Left lung (tissue), 10 donors: ENCODE data around the gene ZNF575. TPM values are rescaled to one million over a fixed set of nuclear protein-coding genes. Genes with fewer than 3 reads are reported as not detected.

ENCODE experiments used
- ATAC-seq: fragments of 200-7000 bp; cut with Tn5 transposase; one replicate; pipeline ENCODE4 v1.9.1; 2020; ENCODE audit warnings: moderate library complexity
- DNase-seq, 4 donors: peaks; one replicate each; pipeline ENCODE4 v3.0.0-alpha.2; 2013 to 2020
- H3K27ac ChIP-seq, 2 donors: fragments of 200-600 bp; sonication (generic) in 1 of 2; one replicate each; pipeline versions ENCODE4 v1.5.0 to v1.8.0; 2020 to 2021
- H3K27me3 ChIP-seq, 2 donors: fragments of 200-600 bp; sonication (generic) in 1 of 2; one replicate each; pipeline versions ENCODE4 v1.5.0 to v1.8.0; 2020 to 2021
- H3K36me3 ChIP-seq, 2 donors: fragments of 200-600 bp; sonication (generic) in 1 of 2; one replicate each; pipeline versions ENCODE4 v1.5.0 to v1.8.0; 2020 to 2021
- H3K4me1 ChIP-seq, 2 donors: fragments of 200-600 bp; one replicate each; pipeline ENCODE4 v1.8.0; 2021
- H3K4me3 ChIP-seq, 2 donors: fragments of 200-600 bp; sonication (generic) in 1 of 2; one replicate each; pipeline versions ENCODE4 v1.5.0 to v1.8.0; 2020 to 2021; ENCODE audit warnings: mild to moderate bottlenecking in 1 of 2
- H3K9me3 ChIP-seq, 2 donors: fragments of 200-600 bp; sonication (generic) in 1 of 2; one replicate each; pipeline versions ENCODE4 v1.5.0 to v1.8.0; 2020 to 2021
- intact Hi-C, 2 donors: fragments of 100-400 bp; cut with DNase I; formaldehyde crosslinking; loops; one replicate each; pipeline versions ENCODE4 v1.11.2 to v1.14.2; 2022
- polyA plus RNA-seq, 6 donors: library from polyadenylated mRNA; unstranded; fragments of 120-200 nt; gene quantifications; one replicate each; pipeline ENCODE4 v1.2.1, GENCODE V29; 2013; ENCODE audit not compliant: insufficient read length in 6 of 6
- total RNA-seq, 2 donors: library from RNA; stranded (reverse); fragmentation: NEBNext Ultra II Directional; extraction: Animal tissue kit (Norgen Biotek cat#: 25700); gene quantifications; one replicate each; pipeline ENCODE4 v1.2.1, GENCODE V29; 2021
- TF ChIP-seq, protein P1 (sequence below), 2 donors: fragments of 200-600 bp; sonication (generic) in 1 of 2; IDR thresholded peaks; one replicate each; pipeline versions ENCODE4 v1.5.0 to v1.8.0; 2021; ENCODE audit warnings: antibody characterized with exemption in 2 of 2
- donor health status: DM: no; HTN: yes; CAD: no.
- donor health status: DM: no; HTN: no; CAD: no.

ZNF575 gene
- total and polyA plus RNA-seq, 8 donors = 1.2 to 3.3 (median 2.3) TPM

- H3K4me1 ChIP-seq = no peaks in the 10 kb centered on the region
- TF ChIP-seq, protein P1, sequence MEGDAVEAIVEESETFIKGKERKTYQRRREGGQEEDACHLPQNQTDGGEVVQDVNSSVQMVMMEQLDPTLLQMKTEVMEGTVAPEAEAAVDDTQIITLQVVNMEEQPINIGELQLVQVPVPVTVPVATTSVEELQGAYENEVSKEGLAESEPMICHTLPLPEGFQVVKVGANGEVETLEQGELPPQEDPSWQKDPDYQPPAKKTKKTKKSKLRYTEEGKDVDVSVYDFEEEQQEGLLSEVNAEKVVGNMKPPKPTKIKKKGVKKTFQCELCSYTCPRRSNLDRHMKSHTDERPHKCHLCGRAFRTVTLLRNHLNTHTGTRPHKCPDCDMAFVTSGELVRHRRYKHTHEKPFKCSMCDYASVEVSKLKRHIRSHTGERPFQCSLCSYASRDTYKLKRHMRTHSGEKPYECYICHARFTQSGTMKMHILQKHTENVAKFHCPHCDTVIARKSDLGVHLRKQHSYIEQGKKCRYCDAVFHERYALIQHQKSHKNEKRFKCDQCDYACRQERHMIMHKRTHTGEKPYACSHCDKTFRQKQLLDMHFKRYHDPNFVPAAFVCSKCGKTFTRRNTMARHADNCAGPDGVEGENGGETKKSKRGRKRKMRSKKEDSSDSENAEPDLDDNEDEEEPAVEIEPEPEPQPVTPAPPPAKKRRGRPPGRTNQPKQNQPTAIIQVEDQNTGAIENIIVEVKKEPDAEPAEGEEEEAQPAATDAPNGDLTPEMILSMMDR (IDR thresholded peaks at IDR 0.05) = no peak
- DNase-seq (no peak), ATAC-seq (no peak)
- H3K36me3 ChIP-seq = peaks cover 0 to 36% of the 10 kb centered on the region in 2 donors
- no peak overlapping the region for H3K4me3 ChIP-seq
- no peaks in the 10 kb centered on the region for H3K27me3 ChIP-seq
- H3K27ac ChIP-seq = no peak overlapping the region
- intact Hi-C loops = no loop called here
- H3K9me3 ChIP-seq = no peaks in the 10 kb centered on the region
Measured at GRCh38 chr19:43496960-43497359, 36.0 kb upstream of the ZNF575 start.

DNA sequence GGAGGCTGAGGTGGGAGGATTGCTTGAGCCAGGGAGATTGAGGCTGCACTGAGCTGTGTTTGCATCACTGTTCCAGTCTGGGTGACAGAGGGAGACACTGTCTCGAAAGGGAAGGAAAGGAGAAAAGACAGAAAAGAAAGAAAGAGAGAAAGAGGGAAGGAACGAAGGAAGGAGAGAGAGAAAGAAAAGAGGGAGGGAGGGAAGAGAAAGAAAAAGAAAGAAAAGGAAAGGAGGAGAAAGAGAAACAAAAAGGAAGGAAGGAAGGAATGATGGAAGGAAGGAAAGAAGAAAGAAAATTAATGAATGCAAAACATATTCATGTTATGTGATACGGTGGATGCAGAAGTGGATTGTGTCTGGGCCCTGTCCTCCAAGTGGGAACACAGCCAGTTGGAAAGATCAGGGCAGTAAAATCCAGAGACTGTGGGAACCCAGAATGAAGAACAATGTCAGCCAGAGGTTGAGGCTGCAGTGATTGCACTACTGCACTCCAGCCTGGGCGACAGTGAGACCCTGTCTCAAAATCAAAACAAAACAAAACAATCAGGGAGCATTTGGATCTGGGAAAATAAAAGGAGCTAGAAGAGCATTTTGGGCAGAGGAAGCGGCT, 34.6 kb upstream of the ZNF575 start:
- intact Hi-C loops = no loop called here
- no peak for ATAC-seq
- no peaks in the 10 kb centered on the region for H3K27me3 ChIP-seq

DNA sequence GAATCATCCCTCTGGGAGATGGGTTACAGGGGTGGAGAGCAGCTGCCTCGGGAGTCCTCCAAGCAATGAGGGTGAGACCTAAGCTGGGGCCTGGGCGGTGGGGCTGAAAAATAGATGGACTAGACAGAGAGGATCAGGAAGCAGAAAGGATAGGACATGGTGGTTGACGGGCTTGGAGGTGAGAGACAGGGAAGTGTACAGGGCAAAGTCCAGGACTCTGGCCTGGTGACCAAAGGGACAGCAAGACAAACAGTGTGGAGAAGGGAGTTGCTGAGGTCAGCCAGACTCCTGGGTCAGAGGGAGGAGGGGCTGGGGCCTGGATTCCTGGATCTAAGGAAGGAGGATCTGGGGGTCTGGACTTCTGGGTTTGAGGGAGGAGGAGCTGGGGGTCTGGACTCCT, 33.9 kb upstream of the ZNF575 start:
- TF ChIP-seq, protein P1 (IDR thresholded peaks at IDR 0.05) = no peak
- intact Hi-C loops = no loop called here
- ATAC-seq (no peak), DNase-seq (no peak)
- Histone ChIP-seq H3K36me3 (peaks cover 0 to 37% of the 10 kb centered on the region in 2 donors), H3K27me3 (no peaks in the 10 kb centered on the region), H3K9me3 (no peaks in the 10 kb centered on the region), H3K27ac (no peak overlapping the region), H3K4me3 (no peak overlapping the region), H3K4me1 (peaks cover 0 to 8% of the 10 kb centered on the region in 2 donors)

More for the DNA sequence above, 34.6 kb upstream of the ZNF575 start:
- Histone ChIP-seq H3K4me1 (peaks cover 0 to 6% of the 10 kb centered on the region in 2 donors), H3K27ac (no peak overlapping the region), H3K36me3 (peaks cover 0 to 37% of the 10 kb centered on the region in 2 donors), H3K4me3 (no peak overlapping the region), H3K9me3 (no peaks in the 10 kb centered on the region)
- TF ChIP-seq, protein P1 (IDR thresholded peaks at IDR 0.05) = no peak
- DNase-seq = peak in 2 of 4 donors; percentile 67 to 87

- Histone ChIP-seq H3K27ac (no peak overlapping the region), H3K27me3 (no peaks in the 10 kb centered on the region), H3K36me3 (peaks cover 0 to 29% of the 10 kb centered on the region in 2 donors), H3K4me3 (no peak overlapping the region), H3K4me1 (peaks cover 2 to 25% of the 10 kb centered on the region in 2 donors), H3K9me3 (no peaks in the 10 kb centered on the region)
- DNase-seq = peak in 1 of 4 donors; percentile 20
- intact Hi-C loops = no loop called here
- TF ChIP-seq, protein P1 (IDR thresholded peaks at IDR 0.05) = no peak
- ATAC-seq = no peak
Measured at GRCh38 chr19:43501661-43502418, 31.1 kb upstream of the ZNF575 start.

DNA sequence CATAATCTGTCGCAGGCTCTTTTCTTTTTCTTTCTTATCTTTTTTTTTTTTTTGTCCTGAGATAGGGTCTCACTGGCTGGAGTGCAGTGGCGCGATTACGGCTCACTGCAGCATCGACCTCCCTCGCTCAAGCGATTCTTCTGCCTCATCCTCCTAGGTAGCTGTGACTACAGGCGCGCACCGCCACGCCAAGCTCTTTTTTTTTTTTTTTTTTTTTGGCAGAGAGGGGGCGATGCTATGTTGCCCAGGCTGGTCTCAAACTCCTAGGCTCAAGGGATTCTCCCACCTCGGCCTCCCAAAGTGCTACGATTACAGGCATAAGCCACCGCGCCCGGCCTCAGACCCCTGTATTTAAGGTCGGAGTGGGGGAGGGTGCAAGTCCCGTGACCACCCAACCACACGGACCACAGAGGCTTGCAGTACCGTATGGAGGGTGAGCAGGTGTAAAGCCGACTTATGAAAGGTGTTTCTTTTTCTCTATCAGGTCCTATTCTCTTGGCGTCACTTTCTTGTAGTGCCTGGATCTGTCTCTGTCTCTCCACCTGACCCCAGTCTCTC, 30.5 kb upstream of the ZNF575 start:
- DNase-seq (no peak), ATAC-seq (no peak)
- TF ChIP-seq, protein P1 (IDR thresholded peaks at IDR 0.05) = no peak
- Histone ChIP-seq H3K4me1 (peaks cover 2 to 25% of the 10 kb centered on the region in 2 donors), H3K4me3 (no peak overlapping the region), H3K27ac (no peak overlapping the region), H3K36me3 (peaks cover 0 to 22% of the 10 kb centered on the region in 2 donors), H3K27me3 (no peaks in the 10 kb centered on the region), H3K9me3 (no peaks in the 10 kb centered on the region)
- intact Hi-C loops = no loop called here
